Stomach (tissue), 4 donors: ENCODE data around the gene TSR1.

Source experiments
- POLR2A ChIP-seq, 4 donors: fragments of 450-650 bp; IDR thresholded peaks; one replicate each; pipeline ENCODE4 v1.6.1; 2016; ENCODE audit warnings: antibody characterized with exemption in 4 of 4, control low read depth in 2 of 4, mild to moderate bottlenecking in 1 of 4, moderate library complexity in 1 of 4
- POLR2AphosphoS5 ChIP-seq, 3 donors: sonication (generic); formaldehyde crosslinking; IDR thresholded peaks; one replicate each; pipeline ENCODE4 v1.6.1; 2016; ENCODE audit warnings: antibody characterized with exemption in 3 of 3
- TF ChIP-seq, protein P1 (sequence below), 7 experiments: fragments of 450-650 bp in 4 of 7; fragments of 200-600 bp in 3 of 7; sonication (generic) in 3 of 7; IDR thresholded peaks; one replicate each; pipeline ENCODE4 v1.5.1; 2016 to 2019; ENCODE audit warnings: antibody characterized with exemption in 7 of 7, control low read depth in 2 of 7, mild to moderate bottlenecking in 1 of 7

DNA sequence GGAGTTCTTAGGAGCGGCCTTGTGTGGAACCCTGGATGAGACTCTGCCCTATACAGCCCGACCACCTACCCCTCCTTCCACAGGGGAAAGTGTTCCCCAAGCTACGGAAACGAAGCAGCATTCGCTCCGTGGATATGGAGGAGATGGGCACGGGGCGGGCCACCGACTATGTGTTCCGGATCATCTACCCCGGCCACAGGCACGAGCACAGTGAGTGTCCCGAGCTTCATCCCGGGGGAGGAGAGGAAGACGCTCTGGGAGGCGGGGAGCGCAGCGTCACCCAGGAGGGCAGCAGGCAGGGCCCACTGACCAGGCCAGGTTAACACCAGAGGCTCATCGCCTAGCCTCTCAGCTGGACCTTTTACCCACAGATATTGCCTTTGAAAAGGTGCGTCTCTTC, 28.9 kb upstream of the TSR1 start:
- TF ChIP-seq, protein P1, sequence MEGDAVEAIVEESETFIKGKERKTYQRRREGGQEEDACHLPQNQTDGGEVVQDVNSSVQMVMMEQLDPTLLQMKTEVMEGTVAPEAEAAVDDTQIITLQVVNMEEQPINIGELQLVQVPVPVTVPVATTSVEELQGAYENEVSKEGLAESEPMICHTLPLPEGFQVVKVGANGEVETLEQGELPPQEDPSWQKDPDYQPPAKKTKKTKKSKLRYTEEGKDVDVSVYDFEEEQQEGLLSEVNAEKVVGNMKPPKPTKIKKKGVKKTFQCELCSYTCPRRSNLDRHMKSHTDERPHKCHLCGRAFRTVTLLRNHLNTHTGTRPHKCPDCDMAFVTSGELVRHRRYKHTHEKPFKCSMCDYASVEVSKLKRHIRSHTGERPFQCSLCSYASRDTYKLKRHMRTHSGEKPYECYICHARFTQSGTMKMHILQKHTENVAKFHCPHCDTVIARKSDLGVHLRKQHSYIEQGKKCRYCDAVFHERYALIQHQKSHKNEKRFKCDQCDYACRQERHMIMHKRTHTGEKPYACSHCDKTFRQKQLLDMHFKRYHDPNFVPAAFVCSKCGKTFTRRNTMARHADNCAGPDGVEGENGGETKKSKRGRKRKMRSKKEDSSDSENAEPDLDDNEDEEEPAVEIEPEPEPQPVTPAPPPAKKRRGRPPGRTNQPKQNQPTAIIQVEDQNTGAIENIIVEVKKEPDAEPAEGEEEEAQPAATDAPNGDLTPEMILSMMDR (IDR thresholded peaks at IDR 0.05) = no peak
- TF ChIP-seq POLR2A (IDR thresholded peaks at IDR 0.05) = no peak
- no peak for TF ChIP-seq POLR2AphosphoS5 (IDR thresholded peaks at IDR 0.05)
